HepG2 (cell line): Measurements from ENCODE around the gene B4GALT5. TPM values are rescaled to one million over a fixed set of nuclear protein-coding genes. Genes with fewer than 3 reads are reported as not detected.

Source experiments
- ATAC-seq: fragments of 200-7000 bp; cut with Tn5 transposase; 3 replicates; pipeline ENCODE4 v1.9.1; 2020; ENCODE audit warnings: mild to moderate bottlenecking, moderate library complexity
- BruUV-seq: library from RNA; stranded (reverse); fragments of 400-500 nt; replicated peaks from 2 replicates; lab custom pipeline; 2021; lab: Mats Ljungman, UMichigan
- CTCF ChIA-PET: fragments of 300-600 bp; formaldehyde crosslinking; extraction: SDS; loops from one replicate; lab custom pipeline; 2021; ENCODE audit warnings: low total read pairs, inconsistent platforms, low intra/inter-chr PET ratio; lab: Yijun Ruan, JAX
- POLR2A ChIA-PET: fragments of 350-600 bp; sonication (Branson Sonifier 250); formaldehyde crosslinking; loops from one replicate; lab custom pipeline; 2020; ENCODE audit warnings: antibody characterized with exemption, inconsistent platforms; lab: Yijun Ruan, JAX
- DNase-seq: peaks from one replicate; pipeline ENCODE4 v3.0.0-alpha.2; 2015; ENCODE audit warnings: low spot score
- FAIRE-seq: peaks from 3 replicates; lab custom pipeline; 2011; peaks lifted over from hg19 to GRCh38; lab: Jason Lieb, UNC
- H2AFZ ChIP-seq: one replicate; pipeline ENCODE4 v1.6.1; 2011; ENCODE audit warnings: low read length, inconsistent platforms
- H3K27ac ChIP-seq: fragments of 300-600 bp; 3 replicates; pipeline ENCODE4 v1.8.0; 2011; ENCODE audit warnings: mixed run types, mild to moderate bottlenecking, mixed read lengths, low read length, inconsistent platforms; ENCODE audit not compliant: insufficient read depth; ENCODE audit errors: extremely low read length
- H3K27me3 ChIP-seq, 2 experiments: fragments of 200-600 bp in 1 of 2; 2 replicates in 1 of 2; 3 replicates in 1 of 2; pipeline versions ENCODE4 v1.6.0 to v1.8.0; 2011; ENCODE audit warnings: low read length in 2 of 2, mild to moderate bottlenecking in 2 of 2, moderate library complexity in 2 of 2, inconsistent platforms in 1 of 2; ENCODE audit not compliant: insufficient read depth in 2 of 2, control insufficient read depth in 1 of 2
- H3K36me3 ChIP-seq, 2 experiments: fragments of 200-600 bp in 1 of 2; replicated peaks in 1 of 2; 2 replicates in 1 of 2; 3 replicates in 1 of 2; pipeline versions ENCODE4 v1.5.1 to v1.8.0; 2011; ENCODE audit warnings: low read length in 2 of 2, inconsistent platforms in 1 of 2; ENCODE audit not compliant: insufficient read depth in 2 of 2, control insufficient read depth in 1 of 2
- H3K4me1 ChIP-seq: 2 replicates; pipeline ENCODE4 v1.5.1; 2012; ENCODE audit warnings: low read length, inconsistent platforms; ENCODE audit not compliant: insufficient read depth
- H3K4me2 ChIP-seq: 2 replicates; pipeline ENCODE4 v1.6.0; 2011; ENCODE audit warnings: low read depth, low read length, inconsistent platforms
- H3K4me3 ChIP-seq, 3 experiments: fragments of 200-600 bp in 1 of 3; sonication (generic), shearing (Covaris generic) in 1 of 3; replicated peaks in 1 of 3; 2 replicates each; pipeline ENCODE4 v1.5.1; 2011 to 2016; ENCODE audit warnings: low read length in 3 of 3, inconsistent platforms in 2 of 3, low read depth in 2 of 3, mild to moderate bottlenecking in 2 of 3, control low read depth in 1 of 3, mixed read lengths in 1 of 3; ENCODE audit not compliant: insufficient read depth in 1 of 3
- H3K79me2 ChIP-seq: one replicate; pipeline ENCODE4 v1.6.1; 2011; ENCODE audit warnings: low read length, inconsistent platforms; ENCODE audit not compliant: insufficient read depth
- H3K9ac ChIP-seq: 2 replicates; pipeline ENCODE4 v1.6.0; 2011; ENCODE audit warnings: mild to moderate bottlenecking, low read depth, low read length, inconsistent platforms; ENCODE audit not compliant: insufficient read depth
- H3K9me3 ChIP-seq: 2 replicates; pipeline ENCODE4 v1.5.1; 2012; ENCODE audit warnings: mild to moderate bottlenecking, low read length
- H4K20me1 ChIP-seq: 2 replicates; pipeline ENCODE4 v1.6.0; 2011; ENCODE audit warnings: inconsistent platforms, mild to moderate bottlenecking, low read length, moderate library complexity; ENCODE audit not compliant: insufficient read depth
- ATF2 ChIP-seq: sonication (generic); formaldehyde crosslinking; IDR thresholded peaks from 2 replicates; pipeline ENCODE4 v1.4.0; 2020; ENCODE audit warnings: missing genetic modification reagents
- ESRRA ChIP-seq: sonication (generic); formaldehyde crosslinking; IDR thresholded peaks from 2 replicates; pipeline ENCODE4 v1.5.1; 2020; ENCODE audit warnings: mild to moderate bottlenecking, low read depth, missing genetic modification reagents
- FOXJ3 ChIP-seq: sonication (generic); formaldehyde crosslinking; IDR thresholded peaks from 2 replicates; pipeline ENCODE4 v1.4.0; 2020; ENCODE audit warnings: missing genetic modification reagents, mild to moderate bottlenecking, borderline replicate concordance
- GMEB1 ChIP-seq: sonication (generic); formaldehyde crosslinking; IDR thresholded peaks from 2 replicates; pipeline ENCODE4 v1.5.1; 2020; ENCODE audit warnings: missing genetic modification reagents, mild to moderate bottlenecking, borderline replicate concordance
- GTF2F1 ChIP-seq: fragments of 150-350 bp; IDR thresholded peaks from 2 replicates; pipeline ENCODE4 v1.6.1; 2014; ENCODE audit warnings: low read length
- IKZF4 ChIP-seq: sonication (generic); formaldehyde crosslinking; IDR thresholded peaks from 2 replicates; pipeline ENCODE4 v1.5.1; 2020; ENCODE audit warnings: borderline replicate concordance, mild to moderate bottlenecking, low read depth, missing genetic modification reagents; ENCODE audit errors: not compliant biosample characterization
- NR2F2 ChIP-seq: IDR thresholded peaks from 2 replicates; pipeline ENCODE4 v1.6.1; 2012; ENCODE audit warnings: low read depth, inconsistent platforms, borderline replicate concordance
- SIX4 ChIP-seq: sonication (generic); formaldehyde crosslinking; IDR thresholded peaks from 2 replicates; pipeline ENCODE4 v1.4.0; 2020; ENCODE audit warnings: missing genetic modification reagents
- TRIM22 ChIP-seq: fragments of 450-650 bp; IDR thresholded peaks from 2 replicates; pipeline ENCODE4 v1.6.1; 2017
- ZNF136 ChIP-seq: sonication (generic); formaldehyde crosslinking; IDR thresholded peaks from 2 replicates; pipeline ENCODE4 v1.8.1; 2022; ENCODE audit warnings: low read depth, mild to moderate bottlenecking, moderate library complexity, missing genetic modification reagents
- ZNF205 ChIP-seq: IDR thresholded peaks from 2 replicates; pipeline ENCODE4 v1.6.1; 2018; ENCODE audit warnings: missing biosample characterization, missing genetic modification reagents
- ZNF317 ChIP-seq: sonication (generic); formaldehyde crosslinking; IDR thresholded peaks from 2 replicates; pipeline ENCODE4 v1.5.0; 2020; ENCODE audit warnings: mild to moderate bottlenecking, missing genetic modification reagents
- ZNF331 ChIP-seq: sonication (generic); formaldehyde crosslinking; IDR thresholded peaks from 2 replicates; pipeline ENCODE4 v1.4.0; 2020; ENCODE audit warnings: missing genetic modification reagents
- ZNF335 ChIP-seq: sonication (generic); formaldehyde crosslinking; IDR thresholded peaks from 2 replicates; pipeline ENCODE4 v1.4.0; 2020; ENCODE audit warnings: missing genetic modification reagents
- ZSCAN21 ChIP-seq: sonication (generic); formaldehyde crosslinking; IDR thresholded peaks from 2 replicates; pipeline ENCODE4 v1.8.0; 2022; ENCODE audit warnings: mild to moderate bottlenecking, missing genetic modification reagents, moderate library complexity, borderline replicate concordance
- ZSCAN5A ChIP-seq: sonication (generic); formaldehyde crosslinking; IDR thresholded peaks from 2 replicates; pipeline ENCODE4 v1.8.0; 2022; ENCODE audit warnings: mild to moderate bottlenecking, missing genetic modification reagents, borderline replicate concordance
- ZZZ3 ChIP-seq: sonication (generic); formaldehyde crosslinking; IDR thresholded peaks from 2 replicates; pipeline ENCODE4 v1.4.0; 2020; ENCODE audit warnings: missing genetic modification reagents, mild to moderate bottlenecking, borderline replicate concordance
- WGBS: methylation state at CpG from one replicate; pipeline ENCODE4 v1.1.6; 2017; ENCODE audit warnings: low lambda C conversion rate; 5-methylcytosine and 5-hydroxymethylcytosine counted together
- in situ Hi-C: cut with HindIII; loops from 2 replicates; pipeline ENCODE4 v1.10.0; 2017; ENCODE audit warnings: low pct_unique_long_range_greater_than_20kb; ENCODE audit not compliant: extremely low pct_ligation_motif_present
- intact Hi-C: fragments of 100-400 bp; cut with micrococcal nuclease; formaldehyde crosslinking; loops from one replicate; pipeline ENCODE4 v1.10.0; 2022; ENCODE audit not compliant: unreplicated experiment
- polyA plus RNA-seq, 8 experiments: library from polyadenylated mRNA; depleted of rRNA in 3 of 8; stranded (reverse) in 7 of 8; unstranded in 1 of 8; fragments of >200 nt; fragmentation: Illumina TruSeq in 4 of 8; extraction: Trizol in 4 of 8; gene quantifications; 2 replicates each; pipeline versions ENCODE4 v1.2.1 to v1.2.3, GENCODE V29; 2011 to 2016; ENCODE audit warnings: low read depth in 4 of 8, missing spikeins in 1 of 8, mixed read lengths in 1 of 8; ENCODE audit not compliant: insufficient read depth in 1 of 8
- total RNA-seq, 5 experiments: library from RNA; depleted of rRNA; stranded (reverse); fragments of >200 nt; fragmentation: Illumina TruSeq; extraction: Trizol; gene quantifications; 2 replicates each; pipeline ENCODE4 v1.2.3, GENCODE V29; 2016; ENCODE audit warnings: low read depth in 1 of 5

Gene B4GALT5
- total and polyA plus RNA-seq, 2 of the 13 experiments (the other 11 are each of a cell fraction or from before 2014, with no cell fraction given): 27.3 to 30.9 TPM

- BruUV-seq: no TSS peak
- H3K27ac ChIP-seq: no peak overlapping the region
- FAIRE-seq: no peak
- peak overlapping the region; percentile 87 for H3K4me2 ChIP-seq
- peak overlapping the region; percentile 42; the same call in 1 of the 2 replicates for H3K9ac ChIP-seq
- no peaks in the 10 kb centered on the region for H4K20me1 ChIP-seq
- DNase-seq: no peak
- H3K36me3 ChIP-seq: no peaks in the 10 kb centered on the region
- no peak overlapping the region for H2AFZ ChIP-seq
- ChIA-PET CTCF (interaction anchor here (1.0 kb wide), 1 partner anchor 230 kb away, joined by 3 read pairs; no protein-coding TSS in a partner anchor), POLR2A (interaction anchor here (0.9 to 2.3 kb wide), 3 partner anchors 16 to 196 kb away, joined by 3 to 10 read pairs (median 3); partner anchors contain the start of gene SLC9A8)
- in situ Hi-C loops (no loop called here), intact Hi-C loops (no loop called here)
- H3K27me3 ChIP-seq: peaks cover 0 to 6% of the 10 kb centered on the region in 2 experiments; a peak in 1 of 5 replicates
- peaks cover 64% of the 10 kb centered on the region for H3K4me1 ChIP-seq
- H3K79me2 ChIP-seq: no peaks in the 10 kb centered on the region
- peak overlapping the region; percentile 17 to 66 (median 26); a peak in 4 of 6 replicates for H3K4me3 ChIP-seq
- ATAC-seq: peak; percentile 18
- WGBS: 39% methylated on average over 11 of the region's 11 CpGs
- H3K9me3 ChIP-seq: no peaks in the 10 kb centered on the region
- 0 out of 2 replicates have a peak, but pooled peaks have one; percentile 38 for TF ChIP-seq ZNF317
- TF ChIP-seq SIX4 (CRISPR knock-in tag): no peak
- 0 out of 2 replicates have a peak, but pooled peaks have one; percentile 71 for TF ChIP-seq ZNF136 (CRISPR knock-in tag)
- no peak for TF ChIP-seq ATF2 (CRISPR knock-in tag)
- peak; percentile 68; the same call in 1 of the 2 replicates for TF ChIP-seq ESRRA (CRISPR knock-in tag)
- TF ChIP-seq TRIM22: no peak
- no peak for TF ChIP-seq GTF2F1
- TF ChIP-seq ZZZ3 (CRISPR knock-in tag): no peak
- TF ChIP-seq ZSCAN5A (CRISPR knock-in tag): no peak
- peak; percentile 49 for TF ChIP-seq IKZF4 (CRISPR knock-in tag)
- TF ChIP-seq ZNF335 (CRISPR knock-in tag): no peak
- TF ChIP-seq FOXJ3 (CRISPR knock-in tag): no peak
- 0 out of 2 replicates have a peak, but pooled peaks have one; percentile 7 for TF ChIP-seq ZSCAN21 (CRISPR knock-in tag)
- no peak for TF ChIP-seq ZNF331 (CRISPR knock-in tag)
- TF ChIP-seq NR2F2: 0 out of 2 replicates have a peak, but pooled peaks have one; percentile 13
- TF ChIP-seq ZNF205 (CRISPR knock-in tag): peak; percentile 98
- TF ChIP-seq GMEB1 (CRISPR knock-in tag): 0 out of 2 replicates have a peak, but pooled peaks have one; percentile 31
Measured at GRCh38 chr20:49616154-49617007, 97.3 kb downstream of the B4GALT5 start.
